Astrocyte (in vitro differentiated cells and primary cell): Measurements from ENCODE around the gene ZKSCAN1. TPM values are rescaled to one million over a fixed set of nuclear protein-coding genes. Genes with fewer than 3 reads are reported as not detected.

Experiments
- DNase-seq: peaks from one replicate; pipeline ENCODE4 v3.0.0-alpha.2; 2010; ENCODE audit warnings: low read depth
- FAIRE-seq: peaks from 2 replicates; lab custom pipeline; 2011; peaks lifted over from hg19 to GRCh38; lab: Jason Lieb, UNC
- H2AFZ ChIP-seq: 2 replicates; pipeline ENCODE4 v1.6.0; 2012; ENCODE audit warnings: low read depth, low read length, inconsistent platforms
- H3K27ac ChIP-seq: 2 replicates; pipeline ENCODE4 v1.5.1; 2011; ENCODE audit warnings: low read depth, low read length, inconsistent platforms
- H3K27me3 ChIP-seq: 2 replicates; pipeline ENCODE4 v1.6.0; 2011; ENCODE audit warnings: low read length, inconsistent platforms; ENCODE audit not compliant: insufficient read depth
- H3K36me3 ChIP-seq: 2 replicates; pipeline ENCODE4 v1.5.1; 2011; ENCODE audit warnings: low read length, inconsistent platforms; ENCODE audit not compliant: insufficient read depth
- H3K4me1 ChIP-seq: 2 replicates; pipeline ENCODE4 v1.5.1; 2011; ENCODE audit warnings: low read length, inconsistent platforms; ENCODE audit not compliant: insufficient read depth
- H3K4me2 ChIP-seq: 2 replicates; pipeline ENCODE4 v1.6.0; 2012; ENCODE audit warnings: low read length, inconsistent platforms
- H3K4me3 ChIP-seq: 2 replicates; pipeline ENCODE4 v1.5.1; 2011; ENCODE audit warnings: low read depth, mild to moderate bottlenecking, low read length, inconsistent platforms; ENCODE audit not compliant: insufficient read depth
- H3K79me2 ChIP-seq: 2 replicates; pipeline ENCODE4 v1.6.0; 2012; ENCODE audit warnings: mild to moderate bottlenecking, low read length, inconsistent platforms; ENCODE audit not compliant: insufficient read depth
- H3K9ac ChIP-seq: 2 replicates; pipeline ENCODE4 v1.6.0; 2012; ENCODE audit warnings: mild to moderate bottlenecking, low read length, inconsistent platforms
- H3K9me3 ChIP-seq: 2 replicates; pipeline ENCODE4 v1.5.1; 2012; ENCODE audit warnings: low read depth, mild to moderate bottlenecking, low read length, inconsistent platforms; ENCODE audit not compliant: insufficient read depth
- H4K20me1 ChIP-seq: 2 replicates; pipeline ENCODE4 v1.6.0; 2012; ENCODE audit warnings: low read length, inconsistent platforms; ENCODE audit not compliant: insufficient read depth
- H3K27ac Mint-ChIP-seq: one replicate; pipeline ENCODE4 v1.8.0; 2021; ENCODE audit warnings: mild to moderate bottlenecking, mixed read lengths; ENCODE audit not compliant: unreplicated experiment
- H3K27me3 Mint-ChIP-seq: one replicate; pipeline ENCODE4 v1.8.0; 2021; ENCODE audit warnings: low read depth, mixed read lengths; ENCODE audit not compliant: unreplicated experiment
- H3K36me3 Mint-ChIP-seq: one replicate; pipeline ENCODE4 v1.8.0; 2021; ENCODE audit warnings: low read depth, mixed read lengths; ENCODE audit not compliant: unreplicated experiment
- H3K4me1 Mint-ChIP-seq: one replicate; pipeline ENCODE4 v1.8.0; 2021; ENCODE audit warnings: low read depth, mixed read lengths; ENCODE audit not compliant: unreplicated experiment
- H3K4me3 Mint-ChIP-seq: one replicate; pipeline ENCODE4 v1.8.0; 2021; ENCODE audit warnings: mild to moderate bottlenecking, moderate library complexity, mixed read lengths; ENCODE audit not compliant: unreplicated experiment
- H3K9me3 Mint-ChIP-seq: one replicate; pipeline ENCODE4 v1.8.0; 2021; ENCODE audit warnings: mild to moderate bottlenecking, mixed read lengths; ENCODE audit not compliant: unreplicated experiment
- EZH2 ChIP-seq: IDR thresholded peaks from 2 replicates; pipeline ENCODE4 v1.6.1; 2012; ENCODE audit warnings: mild to moderate bottlenecking, low read length, inconsistent platforms; ENCODE audit not compliant: insufficient read depth
- total RNA-seq: library from RNA; stranded (reverse); gene quantifications from 2 replicates; pipeline ENCODE4 v1.2.1, GENCODE V29; 2021
- TF ChIP-seq, protein P1 (sequence below): IDR thresholded peaks from 2 replicates; pipeline ENCODE4 v1.5.1; 2011; ENCODE audit warnings: low read depth, mild to moderate bottlenecking, inconsistent platforms, low read length, moderate library complexity; ENCODE audit not compliant: insufficient read depth

ZKSCAN1 gene
- total RNA-seq, 1 donor from 2014 or later, result 70.8 TPM

DNA sequence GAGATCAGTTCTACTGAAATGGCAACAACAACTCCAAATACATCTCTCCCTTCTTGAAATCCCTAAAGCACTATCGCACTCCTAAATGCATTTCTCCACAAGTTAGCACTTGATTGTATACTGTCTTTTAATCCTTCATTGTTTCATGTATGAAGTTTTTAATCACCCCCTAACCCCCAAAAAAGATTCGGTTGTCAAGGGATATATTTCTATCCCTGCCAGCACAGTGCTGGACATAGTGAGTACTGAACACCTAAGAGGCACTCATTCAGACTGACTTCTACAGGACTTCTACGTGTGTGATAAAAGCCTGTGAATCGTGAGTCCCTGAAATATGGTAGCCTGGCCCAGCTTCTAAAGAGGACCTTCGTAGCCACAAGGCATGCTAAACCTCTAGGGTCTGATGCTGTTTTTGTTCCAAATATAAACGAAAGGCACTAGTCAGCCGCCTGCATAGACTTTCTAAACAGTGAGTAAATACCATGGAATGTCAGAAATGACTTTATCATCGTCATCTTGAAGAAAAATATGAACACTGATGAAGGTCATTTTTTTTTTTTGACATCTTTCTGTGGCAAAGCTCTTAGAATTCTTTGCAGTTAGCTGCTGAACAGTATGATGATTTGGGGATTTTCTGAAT lies 19.6 kb downstream of the ZKSCAN1 start:
- Histone ChIP-seq H2AFZ (no peak overlapping the region), H3K9me3 (no peaks in the 10 kb centered on the region), H3K4me2 (no peak overlapping the region), H3K4me3 (no peak overlapping the region), H3K27me3 (no peaks in the 10 kb centered on the region), H3K4me1 (no peaks in the 10 kb centered on the region), H3K36me3 (peaks cover 65% of the 10 kb centered on the region), H3K27ac (no peak overlapping the region), H4K20me1 (peaks cover 16% of the 10 kb centered on the region), H3K9ac (no peak overlapping the region), H3K79me2 (peaks cover 3% of the 10 kb centered on the region)
- Mint-ChIP-seq H3K9me3 (peaks cover 4% of the 10 kb centered on the region), H3K27me3 (no peaks in the 10 kb centered on the region), H3K4me3 (no peak overlapping the region), H3K4me1 (peaks cover 7% of the 10 kb centered on the region), H3K36me3 (peaks cover 36% of the 10 kb centered on the region), H3K27ac (peak overlapping the region; percentile 28)
- no peak for TF ChIP-seq EZH2
- TF ChIP-seq, protein P1, sequence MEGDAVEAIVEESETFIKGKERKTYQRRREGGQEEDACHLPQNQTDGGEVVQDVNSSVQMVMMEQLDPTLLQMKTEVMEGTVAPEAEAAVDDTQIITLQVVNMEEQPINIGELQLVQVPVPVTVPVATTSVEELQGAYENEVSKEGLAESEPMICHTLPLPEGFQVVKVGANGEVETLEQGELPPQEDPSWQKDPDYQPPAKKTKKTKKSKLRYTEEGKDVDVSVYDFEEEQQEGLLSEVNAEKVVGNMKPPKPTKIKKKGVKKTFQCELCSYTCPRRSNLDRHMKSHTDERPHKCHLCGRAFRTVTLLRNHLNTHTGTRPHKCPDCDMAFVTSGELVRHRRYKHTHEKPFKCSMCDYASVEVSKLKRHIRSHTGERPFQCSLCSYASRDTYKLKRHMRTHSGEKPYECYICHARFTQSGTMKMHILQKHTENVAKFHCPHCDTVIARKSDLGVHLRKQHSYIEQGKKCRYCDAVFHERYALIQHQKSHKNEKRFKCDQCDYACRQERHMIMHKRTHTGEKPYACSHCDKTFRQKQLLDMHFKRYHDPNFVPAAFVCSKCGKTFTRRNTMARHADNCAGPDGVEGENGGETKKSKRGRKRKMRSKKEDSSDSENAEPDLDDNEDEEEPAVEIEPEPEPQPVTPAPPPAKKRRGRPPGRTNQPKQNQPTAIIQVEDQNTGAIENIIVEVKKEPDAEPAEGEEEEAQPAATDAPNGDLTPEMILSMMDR, result no peak
- DNase-seq (peak; percentile 90), FAIRE-seq (no peak)

DNA sequence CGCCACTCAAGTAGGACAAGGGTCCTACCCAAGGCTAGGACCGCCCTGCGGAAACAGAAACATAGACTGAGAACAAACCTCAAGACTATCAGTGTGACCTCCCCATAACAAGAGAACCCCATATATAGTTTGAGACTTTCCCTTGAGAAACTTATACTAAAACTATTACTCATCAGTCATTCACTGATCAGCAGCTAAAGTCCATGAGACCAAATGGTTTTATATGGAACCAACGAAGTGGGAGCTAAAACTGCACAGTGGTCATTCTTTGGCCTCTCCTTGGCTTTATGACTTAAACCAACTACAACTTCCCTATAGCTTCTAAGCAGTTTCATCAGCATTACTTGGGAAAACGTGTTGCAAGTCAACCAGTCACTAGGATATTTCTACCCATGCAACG lies 20.5 kb downstream of the ZKSCAN1 start:
- H2AFZ ChIP-seq, result no peak overlapping the region
- peaks cover 16% of the 10 kb centered on the region for H4K20me1 ChIP-seq
- peaks cover 57% of the 10 kb centered on the region for H3K36me3 ChIP-seq
- H3K79me2 ChIP-seq, result peaks cover 3% of the 10 kb centered on the region
- no peak overlapping the region for H3K27ac ChIP-seq
- H3K4me3 ChIP-seq, result no peak overlapping the region
- Mint-ChIP-seq H3K4me1 (peaks cover 7% of the 10 kb centered on the region), H3K4me3 (no peak overlapping the region), H3K27ac (peak overlapping the region; percentile 2), H3K9me3 (peaks cover 4% of the 10 kb centered on the region), H3K36me3 (peaks cover 34% of the 10 kb centered on the region), H3K27me3 (no peaks in the 10 kb centered on the region)
- FAIRE-seq (no peak), DNase-seq (no peak)
- no peaks in the 10 kb centered on the region for H3K4me1 ChIP-seq
- no peaks in the 10 kb centered on the region for H3K27me3 ChIP-seq
- no peak for TF ChIP-seq EZH2
- TF ChIP-seq, protein P1, result no peak
- H3K9me3 ChIP-seq, result no peaks in the 10 kb centered on the region
- H3K4me2 ChIP-seq, result no peak overlapping the region
- H3K9ac ChIP-seq, result no peak overlapping the region

GRCh38 chr7:100038326-100038725 lies 22.9 kb downstream of the ZKSCAN1 start:
- Mint-ChIP-seq H3K36me3 (peaks cover 23% of the 10 kb centered on the region), H3K27me3 (no peaks in the 10 kb centered on the region), H3K27ac (peak overlapping the region; percentile 26), H3K4me3 (no peak overlapping the region), H3K4me1 (peaks cover 7% of the 10 kb centered on the region), H3K9me3 (peaks cover 2% of the 10 kb centered on the region)
- Histone ChIP-seq H3K27me3 (no peaks in the 10 kb centered on the region), H3K4me2 (no peak overlapping the region), H3K9me3 (no peaks in the 10 kb centered on the region), H3K36me3 (peaks cover 40% of the 10 kb centered on the region), H3K27ac (no peak overlapping the region), H3K9ac (no peak overlapping the region), H2AFZ (no peak overlapping the region), H3K79me2 (peaks cover 3% of the 10 kb centered on the region), H3K4me1 (no peaks in the 10 kb centered on the region), H4K20me1 (peaks cover 16% of the 10 kb centered on the region), H3K4me3 (no peak overlapping the region)
- DNase-seq, result no peak
- TF ChIP-seq, protein P1, result no peak
- no peak for TF ChIP-seq EZH2
- no peak for FAIRE-seq
